GM19467 (cell line): Measurements from ENCODE around the gene BNIP1.

Source experiments
- ATAC-seq: cut with Tn5 transposase; IDR thresholded peaks from one replicate; pipeline ENCODE4 v1.9.1; 2021; ENCODE audit warnings: mild to moderate bottlenecking, moderate library complexity; ENCODE audit not compliant: unreplicated experiment

The BNIP1 gene

DNA sequence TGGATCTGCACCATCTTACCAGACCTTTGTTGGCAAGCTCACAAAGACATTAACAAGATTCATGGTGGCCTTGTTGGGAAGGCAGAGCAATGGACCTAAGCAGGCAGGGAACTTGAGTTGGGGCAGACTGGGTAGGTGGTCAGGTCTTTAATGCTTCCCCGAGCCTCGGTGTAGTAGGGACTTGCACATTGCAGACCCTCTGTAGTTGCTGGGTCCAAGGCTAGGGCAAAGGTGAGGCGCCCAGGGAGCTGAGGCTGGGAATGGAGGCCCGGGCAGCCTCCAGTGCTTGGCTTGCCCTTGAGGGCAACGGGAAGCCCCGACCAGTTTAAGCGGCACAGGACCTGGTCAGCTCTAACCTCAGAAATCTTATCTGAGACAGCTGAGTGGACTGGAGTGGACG, 66.5 kb downstream of the BNIP1 start:
- ATAC-seq = no peak

DNA sequence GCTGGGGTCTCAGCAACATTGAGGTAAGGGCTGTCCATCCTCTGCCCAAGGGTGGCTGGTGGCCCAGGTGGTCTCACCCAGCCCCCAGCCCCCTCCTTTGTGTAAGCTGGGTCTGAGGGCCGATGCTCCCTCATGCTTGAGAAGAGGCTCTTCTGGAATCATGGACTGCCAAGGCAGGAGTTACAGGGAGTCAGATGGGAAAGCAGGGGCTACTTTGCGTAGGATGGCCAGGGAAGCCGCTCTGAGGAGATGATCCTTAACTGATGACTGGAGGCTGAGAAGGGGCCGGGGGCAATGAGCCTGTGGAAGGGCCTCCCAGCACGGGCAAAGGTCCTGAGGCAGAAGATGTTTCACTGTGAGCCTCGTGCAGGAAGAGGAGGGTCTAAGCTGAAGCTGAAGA, 67.0 kb downstream of the BNIP1 start:
- no peak for ATAC-seq

DNA sequence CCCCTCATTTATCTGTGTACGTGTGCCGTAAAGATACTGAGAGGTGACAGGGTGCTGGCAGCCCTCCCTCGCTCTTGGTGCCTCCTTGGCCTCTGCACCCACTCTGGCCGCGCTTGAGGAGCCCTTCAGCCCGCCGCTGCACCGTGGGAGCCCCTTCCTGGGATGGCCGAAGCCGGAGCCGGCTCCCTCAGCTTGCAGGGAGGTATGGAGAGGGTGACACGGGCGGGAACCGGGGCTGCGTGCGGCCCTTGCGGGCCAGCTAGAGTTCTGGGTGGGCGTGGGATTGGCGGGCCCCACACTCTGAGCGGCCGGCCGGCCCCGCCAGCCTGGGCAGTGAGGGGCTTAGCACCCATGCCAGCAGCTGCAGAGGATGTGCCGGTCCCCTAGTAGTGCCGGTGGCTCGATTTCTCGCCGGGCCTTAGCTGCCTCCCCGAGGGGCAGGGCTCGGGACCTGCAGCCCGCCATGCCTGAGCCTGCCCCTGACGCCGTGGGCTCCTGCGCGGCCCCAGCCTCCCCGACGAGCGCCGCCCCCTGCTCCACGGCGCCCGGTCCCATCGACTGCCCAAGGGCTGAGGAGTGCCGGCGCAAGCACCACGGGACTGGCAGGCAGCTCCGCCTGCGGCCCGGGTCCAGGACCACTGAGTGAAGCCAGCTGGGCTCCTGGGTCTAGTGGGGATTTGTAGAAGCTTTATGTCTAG, 69.1 kb downstream of the BNIP1 start:
- no peak for ATAC-seq
